Parathyroid adenoma (tissue), 2 donors: ENCODE data around the gene ARHGAP18.

Experiments
- H2AFZ ChIP-seq: fragments of 300-600 bp; sonication (generic); one replicate; pipeline ENCODE4 v1.7.0; 2017; ENCODE audit warnings: antibody characterized with exemption, mild to moderate bottlenecking
- H3K27ac ChIP-seq: fragments of 300-600 bp; sonication (generic); one replicate; pipeline ENCODE4 v1.7.0; 2017
- H3K27me3 ChIP-seq: fragments of 300-600 bp; sonication (generic); one replicate; pipeline ENCODE4 v1.7.0; 2017; ENCODE audit warnings: low read length; ENCODE audit not compliant: control insufficient read depth, insufficient read depth
- H3K36me3 ChIP-seq: fragments of 300-600 bp; sonication (generic); one replicate; pipeline ENCODE4 v1.7.0; 2017; ENCODE audit warnings: low read length; ENCODE audit not compliant: control insufficient read depth, insufficient read depth
- H3K4me1 ChIP-seq: fragments of 300-600 bp; sonication (generic); one replicate; pipeline ENCODE4 v1.7.0; 2017; ENCODE audit warnings: control low read depth
- H3K4me2 ChIP-seq: fragments of 300-600 bp; sonication (generic); one replicate; pipeline ENCODE4 v1.7.0; 2017; ENCODE audit warnings: low read length
- H3K4me3 ChIP-seq: fragments of 300-600 bp; sonication (generic); one replicate; pipeline ENCODE4 v1.7.0; 2017; ENCODE audit warnings: low read depth, low read length
- H3K79me2 ChIP-seq: fragments of 300-600 bp; sonication (generic); one replicate; pipeline ENCODE4 v1.7.0; 2017; ENCODE audit warnings: control low read depth
- H3K9ac ChIP-seq: fragments of 300-600 bp; sonication (generic); one replicate; pipeline ENCODE4 v1.7.0; 2017; ENCODE audit warnings: mild to moderate bottlenecking
- H3K9me3 ChIP-seq: fragments of 300-600 bp; sonication (generic); one replicate; pipeline ENCODE4 v1.7.0; 2017; ENCODE audit warnings: low read length; ENCODE audit not compliant: control insufficient read depth
- TF ChIP-seq, protein P1 (sequence below): fragments of 300-600 bp; sonication (generic); IDR thresholded peaks from one replicate; pipeline ENCODE4 v1.7.0; 2017; ENCODE audit warnings: antibody characterized with exemption, mild to moderate bottlenecking
- donor health status: primary hyperparathyroidism.

The ARHGAP18 gene

DNA sequence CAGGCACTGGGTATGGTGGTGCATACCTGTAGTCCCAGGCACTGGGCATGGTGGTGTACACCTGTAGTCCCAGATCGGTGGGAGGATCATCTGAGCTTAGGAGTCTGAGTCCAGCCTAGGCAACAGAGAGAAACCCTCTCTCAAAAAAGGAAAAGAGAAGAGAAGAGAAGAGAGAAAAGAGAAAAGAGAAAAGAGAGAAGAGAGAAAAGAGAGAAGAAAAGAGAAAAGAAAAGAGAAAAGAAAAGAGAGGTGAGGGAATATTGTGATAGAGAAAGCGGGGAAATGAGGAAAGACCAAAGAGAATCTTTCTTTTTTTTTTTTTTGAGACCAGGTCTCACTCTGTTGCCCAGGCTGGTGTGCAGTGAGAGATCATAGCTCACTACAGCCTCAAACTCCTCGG, 108.7 kb downstream of the ARHGAP18 start:
- no peak overlapping the region for H3K4me3 ChIP-seq
- no peak overlapping the region for H3K27ac ChIP-seq
- TF ChIP-seq, protein P1, sequence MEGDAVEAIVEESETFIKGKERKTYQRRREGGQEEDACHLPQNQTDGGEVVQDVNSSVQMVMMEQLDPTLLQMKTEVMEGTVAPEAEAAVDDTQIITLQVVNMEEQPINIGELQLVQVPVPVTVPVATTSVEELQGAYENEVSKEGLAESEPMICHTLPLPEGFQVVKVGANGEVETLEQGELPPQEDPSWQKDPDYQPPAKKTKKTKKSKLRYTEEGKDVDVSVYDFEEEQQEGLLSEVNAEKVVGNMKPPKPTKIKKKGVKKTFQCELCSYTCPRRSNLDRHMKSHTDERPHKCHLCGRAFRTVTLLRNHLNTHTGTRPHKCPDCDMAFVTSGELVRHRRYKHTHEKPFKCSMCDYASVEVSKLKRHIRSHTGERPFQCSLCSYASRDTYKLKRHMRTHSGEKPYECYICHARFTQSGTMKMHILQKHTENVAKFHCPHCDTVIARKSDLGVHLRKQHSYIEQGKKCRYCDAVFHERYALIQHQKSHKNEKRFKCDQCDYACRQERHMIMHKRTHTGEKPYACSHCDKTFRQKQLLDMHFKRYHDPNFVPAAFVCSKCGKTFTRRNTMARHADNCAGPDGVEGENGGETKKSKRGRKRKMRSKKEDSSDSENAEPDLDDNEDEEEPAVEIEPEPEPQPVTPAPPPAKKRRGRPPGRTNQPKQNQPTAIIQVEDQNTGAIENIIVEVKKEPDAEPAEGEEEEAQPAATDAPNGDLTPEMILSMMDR: no peak
- H3K79me2 ChIP-seq: peaks cover 10% of the 10 kb centered on the region
- no peaks in the 10 kb centered on the region for H3K27me3 ChIP-seq
- H3K9ac ChIP-seq: no peak overlapping the region
- H3K4me2 ChIP-seq: no peak overlapping the region
- H3K36me3 ChIP-seq: no peaks in the 10 kb centered on the region
- H3K4me1 ChIP-seq: no peaks in the 10 kb centered on the region
- H2AFZ ChIP-seq: no peak overlapping the region
- H3K9me3 ChIP-seq: no peaks in the 10 kb centered on the region

DNA sequence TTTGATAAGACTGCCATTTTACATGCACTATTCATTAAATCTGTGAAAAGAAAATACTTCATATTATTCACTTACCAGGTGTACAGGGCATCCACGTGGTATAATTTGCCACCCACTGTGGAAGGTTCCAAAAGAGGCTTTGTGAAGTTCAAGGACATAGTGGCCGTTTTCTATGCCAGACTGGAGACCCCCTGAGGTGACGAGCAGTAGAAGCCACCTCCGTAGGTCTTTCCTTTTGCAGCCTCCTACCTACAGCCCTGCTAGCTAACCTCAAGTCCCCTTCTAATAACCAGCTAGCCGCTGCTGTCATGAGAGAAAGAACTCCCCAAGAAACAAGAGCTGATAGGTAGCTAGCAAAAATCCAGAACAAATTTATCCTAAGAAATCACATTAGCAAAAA, 110.5 kb downstream of the ARHGAP18 start:
- no peaks in the 10 kb centered on the region for H3K4me1 ChIP-seq
- H3K4me2 ChIP-seq: no peak overlapping the region
- H3K4me3 ChIP-seq: no peak overlapping the region
- peaks cover 10% of the 10 kb centered on the region for H3K79me2 ChIP-seq
- no peaks in the 10 kb centered on the region for H3K36me3 ChIP-seq
- TF ChIP-seq, protein P1: no peak
- no peaks in the 10 kb centered on the region for H3K9me3 ChIP-seq
- no peak overlapping the region for H3K9ac ChIP-seq
- H3K27me3 ChIP-seq: no peaks in the 10 kb centered on the region
- H3K27ac ChIP-seq: no peak overlapping the region
- H2AFZ ChIP-seq: no peak overlapping the region

DNA sequence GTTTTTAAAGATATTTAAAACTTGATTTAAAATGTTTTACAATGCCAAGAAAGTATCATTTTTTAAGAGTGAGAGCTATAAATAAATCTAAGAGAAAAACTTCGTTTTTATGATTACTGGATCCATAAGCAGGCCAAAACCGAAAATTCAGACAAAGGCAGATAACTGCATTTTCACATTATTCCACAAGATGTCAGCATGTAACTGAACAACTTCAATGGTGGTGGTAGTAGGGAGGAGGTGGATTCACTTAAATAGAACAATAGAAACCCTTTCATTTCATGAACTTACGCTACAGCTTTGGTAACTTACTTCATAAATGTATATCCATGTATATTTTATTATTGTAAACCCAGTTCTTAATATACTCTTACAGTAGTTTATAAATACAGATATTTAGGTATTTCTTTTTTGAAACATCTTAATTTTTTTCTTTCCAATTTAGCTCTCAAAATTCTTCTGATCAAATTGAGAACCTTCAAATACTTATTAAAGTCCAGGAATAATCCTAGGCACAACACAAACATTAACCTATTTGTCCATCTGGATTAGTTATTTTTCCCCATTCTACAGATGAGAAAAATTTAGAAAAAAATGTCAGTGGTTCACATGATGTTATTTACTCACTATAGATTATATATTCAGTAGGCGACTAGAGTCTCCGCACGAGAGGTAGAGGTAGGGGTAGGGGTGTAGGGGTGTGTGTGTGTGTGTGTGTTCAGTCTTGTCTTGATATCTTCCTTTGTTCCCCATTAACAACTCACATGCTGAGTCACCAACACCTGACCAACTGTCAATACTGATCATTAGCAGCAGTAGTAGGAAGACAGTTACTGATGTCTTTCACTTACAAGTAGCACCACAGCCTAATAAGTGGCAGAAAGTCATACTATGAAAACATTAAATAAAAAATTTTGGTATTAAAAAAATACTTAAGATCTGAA, 111.5 kb downstream of the ARHGAP18 start:
- Histone ChIP-seq H3K9me3 (no peaks in the 10 kb centered on the region), H3K4me2 (no peak overlapping the region), H3K4me1 (no peaks in the 10 kb centered on the region), H3K27ac (no peak overlapping the region), H2AFZ (no peak overlapping the region), H3K27me3 (no peaks in the 10 kb centered on the region), H3K79me2 (peaks cover 10% of the 10 kb centered on the region), H3K9ac (peak overlapping the region; percentile 7), H3K36me3 (no peaks in the 10 kb centered on the region), H3K4me3 (peak overlapping the region; percentile 11)
- TF ChIP-seq, protein P1: peak; percentile 89

DNA sequence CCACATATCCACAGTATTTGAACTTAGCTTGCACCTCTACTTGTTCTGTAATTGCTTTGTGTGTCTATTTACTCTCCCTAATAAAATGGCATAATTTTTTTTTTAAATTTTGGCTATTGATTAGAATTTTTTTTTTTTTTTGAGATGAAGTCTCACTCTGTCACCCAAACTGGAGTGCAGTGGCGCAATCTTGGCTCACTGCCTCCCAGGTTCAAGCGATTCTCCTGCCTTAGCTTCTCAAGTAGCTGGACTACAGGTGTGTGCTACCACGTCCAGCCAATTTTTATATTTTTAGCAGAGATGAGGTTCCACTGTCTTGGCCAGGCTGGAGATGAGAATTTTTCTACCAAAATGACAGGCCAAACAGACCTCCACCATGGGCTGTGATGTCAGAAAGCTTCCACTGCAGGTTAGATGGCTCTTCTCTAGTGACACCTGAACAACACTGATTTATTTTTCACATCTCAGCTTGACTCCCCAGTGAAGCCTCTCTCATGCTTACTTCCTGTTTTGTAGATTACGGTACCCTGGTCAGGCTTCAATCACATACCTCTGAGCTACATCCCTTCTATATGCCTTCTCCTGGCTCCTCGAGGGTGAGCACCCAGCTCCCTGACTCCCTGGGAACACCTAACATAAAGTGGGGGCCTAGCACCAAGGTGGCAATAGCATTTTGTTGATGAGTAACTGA, 112.8 kb downstream of the ARHGAP18 start:
- no peaks in the 10 kb centered on the region for H3K9me3 ChIP-seq
- no peaks in the 10 kb centered on the region for H3K27me3 ChIP-seq
- TF ChIP-seq, protein P1: no peak
- no peak overlapping the region for H2AFZ ChIP-seq
- H3K4me3 ChIP-seq: no peak overlapping the region
- H3K36me3 ChIP-seq: no peaks in the 10 kb centered on the region
- H3K4me2 ChIP-seq: no peak overlapping the region
- H3K79me2 ChIP-seq: peaks cover 10% of the 10 kb centered on the region
- H3K4me1 ChIP-seq: no peaks in the 10 kb centered on the region
- no peak overlapping the region for H3K27ac ChIP-seq
- no peak overlapping the region for H3K9ac ChIP-seq
